Neuronal stem cell (in vitro differentiated cells): ENCODE measurements around the gene COQ9.

Experiments used
- DNase-seq: peaks from one replicate; pipeline ENCODE4 v3.0.0-alpha.2; 2013; ENCODE audit warnings: low spot score
- H2AFZ ChIP-seq: one replicate; pipeline ENCODE4 v1.6.1; 2013; ENCODE audit warnings: mild to moderate bottlenecking, low read length, inconsistent platforms
- H2AK5ac ChIP-seq: 2 replicates; pipeline ENCODE4 v1.6.1; 2013; ENCODE audit warnings: low read depth, mild to moderate bottlenecking, inconsistent platforms, low read length, moderate library complexity, mixed read lengths
- H2BK120ac ChIP-seq: 2 replicates; pipeline ENCODE4 v1.6.1; 2013; ENCODE audit warnings: low read depth, mild to moderate bottlenecking, inconsistent platforms, low read length, moderate library complexity, mixed read lengths
- H2BK12ac ChIP-seq: one replicate; pipeline ENCODE4 v1.6.1; 2013; ENCODE audit warnings: low read length, inconsistent platforms
- H2BK15ac ChIP-seq: 2 replicates; pipeline ENCODE4 v1.6.1; 2013; ENCODE audit warnings: mild to moderate bottlenecking, low read length, inconsistent platforms, mixed read lengths
- H2BK5ac ChIP-seq: one replicate; pipeline ENCODE4 v1.6.1; 2013; ENCODE audit warnings: inconsistent platforms, mild to moderate bottlenecking, low read length, moderate library complexity
- H3K14ac ChIP-seq: one replicate; pipeline ENCODE4 v1.6.1; 2013; ENCODE audit warnings: low read length, inconsistent platforms
- H3K18ac ChIP-seq: 2 replicates; pipeline ENCODE4 v1.6.1; 2013; ENCODE audit warnings: low read length, inconsistent platforms
- H3K23ac ChIP-seq: 2 replicates; pipeline ENCODE4 v1.6.1; 2013; ENCODE audit warnings: low read depth, mild to moderate bottlenecking, mixed read lengths, low read length, inconsistent platforms; ENCODE audit not compliant: poor library complexity
- H3K27ac ChIP-seq: replicated peaks from 3 replicates; pipeline ENCODE4 v1.5.1; 2013; ENCODE audit warnings: low read length, inconsistent platforms
- H3K27me3 ChIP-seq, 3 experiments: 2 replicates each; pipeline ENCODE4 v1.6.1; 2013; ENCODE audit warnings: low read length in 3 of 3, mild to moderate bottlenecking in 2 of 3, inconsistent platforms in 1 of 3, low read depth in 1 of 3, mixed read lengths in 1 of 3, moderate library complexity in 1 of 3; ENCODE audit not compliant: control insufficient read depth in 3 of 3, insufficient read depth in 3 of 3
- H3K36me3 ChIP-seq, 2 donors: replicated peaks in 1 of 2; 2 replicates each; pipeline ENCODE4 v1.6.1; 2013; ENCODE audit warnings: low read length in 2 of 2; ENCODE audit not compliant: control insufficient read depth in 2 of 2, insufficient read depth in 2 of 2
- H3K4ac ChIP-seq: 2 replicates; pipeline ENCODE4 v1.6.1; 2013; ENCODE audit warnings: inconsistent platforms, mild to moderate bottlenecking, low read length, moderate library complexity
- H3K4me1 ChIP-seq, 2 donors: 1 replicate in 1 of 2; 2 replicates in 1 of 2; pipeline ENCODE4 v1.6.1; 2013; ENCODE audit warnings: low read length in 2 of 2, low read depth in 1 of 2; ENCODE audit not compliant: control insufficient read depth in 2 of 2, insufficient read depth in 1 of 2
- H3K4me2 ChIP-seq: one replicate; pipeline ENCODE4 v1.6.1; 2013; ENCODE audit warnings: mild to moderate bottlenecking, low read length, inconsistent platforms; ENCODE audit not compliant: insufficient read depth, poor library complexity, severe bottlenecking
- H3K4me3 ChIP-seq, 2 donors: 2 replicates each; pipeline ENCODE4 v1.5.1; 2013; ENCODE audit warnings: low read length in 2 of 2, mild to moderate bottlenecking in 2 of 2, inconsistent platforms in 1 of 2, moderate library complexity in 1 of 2
- H3K79me1 ChIP-seq: one replicate; pipeline ENCODE4 v1.6.1; 2013; ENCODE audit warnings: low read depth, mild to moderate bottlenecking, inconsistent platforms, low read length, moderate library complexity
- H3K9ac ChIP-seq: one replicate; pipeline ENCODE4 v1.6.1; 2013; ENCODE audit warnings: mild to moderate bottlenecking, low read depth, low read length, inconsistent platforms; ENCODE audit not compliant: poor library complexity
- H3K9me3 ChIP-seq, 2 donors: replicated peaks in 1 of 2; 2 replicates each; pipeline versions ENCODE3 to v1.6.1; 2013; ENCODE audit warnings: low read length in 2 of 2, mild to moderate bottlenecking in 2 of 2, inconsistent platforms in 1 of 2, low read depth in 1 of 2, mixed read lengths in 1 of 2, moderate library complexity in 1 of 2; ENCODE audit not compliant: control insufficient read depth in 2 of 2, insufficient read depth in 1 of 2
- H4K8ac ChIP-seq: one replicate; pipeline ENCODE4 v1.6.1; 2013; ENCODE audit warnings: low read depth, mild to moderate bottlenecking, inconsistent platforms, low read length, moderate library complexity
- H4K91ac ChIP-seq: one replicate; pipeline ENCODE4 v1.6.1; 2013; ENCODE audit warnings: low read length, low read depth, mild to moderate bottlenecking, inconsistent platforms; ENCODE audit not compliant: poor library complexity
- WGBS, 2 donors: extraction: QIAGEN DNeasy Blood & Tissue Kit; methylation state at CpG; one replicate each; pipeline ENCODE4 v1.1.7; 2013; ENCODE audit warnings: missing lambda C conversion rate in 2 of 2, mixed read lengths in 1 of 2; ENCODE audit not compliant: insufficient read length in 2 of 2, insufficient replicate concordance in 1 of 2; ENCODE audit errors: extremely low coverage in 2 of 2; 5-methylcytosine and 5-hydroxymethylcytosine counted together

Gene COQ9

DNA sequence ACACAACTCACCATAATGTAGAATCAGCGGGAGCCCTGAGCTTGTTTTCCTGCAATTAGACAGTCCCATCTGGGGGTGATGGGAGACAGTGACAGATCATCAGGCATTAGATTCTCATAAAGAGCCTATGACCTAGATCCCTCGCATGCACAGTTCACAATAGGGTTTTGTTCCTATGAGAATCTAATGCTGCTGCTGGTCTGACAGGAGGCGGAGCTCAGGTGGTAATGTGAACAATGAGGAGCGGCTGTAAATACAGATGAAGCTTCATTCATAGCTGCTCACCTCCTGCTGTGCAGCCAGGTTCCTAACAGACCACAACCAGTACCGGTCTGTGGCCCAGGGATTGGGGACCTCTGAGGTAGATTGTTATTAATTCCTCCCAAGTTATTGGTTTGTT, 42.0 kb downstream of the COQ9 start:
- no peak overlapping the region for H3K18ac ChIP-seq
- H3K4me3 ChIP-seq: no peak overlapping the region
- no peak overlapping the region for H3K14ac ChIP-seq
- WGBS, 2 donors: no CpG with 5 or more reads among the region's 5 CpGs
- H3K36me3 ChIP-seq: no peaks in the 10 kb centered on the region
- peaks cover 2% of the 10 kb centered on the region for H3K79me1 ChIP-seq
- H2BK120ac ChIP-seq: no peak overlapping the region
- H2BK5ac ChIP-seq: no peak overlapping the region
- no peak overlapping the region for H3K23ac ChIP-seq
- H3K27me3 ChIP-seq: peaks cover 0 to 17% (median 3%) of the 10 kb centered on the region in 3 experiments
- no peak overlapping the region for H3K9ac ChIP-seq
- no peak overlapping the region for H2BK15ac ChIP-seq
- H3K4ac ChIP-seq: no peak overlapping the region
- peaks cover 9 to 15% of the 10 kb centered on the region in 2 donors for H3K4me1 ChIP-seq
- no peak overlapping the region for H2AK5ac ChIP-seq
- H2AFZ ChIP-seq: no peak overlapping the region
- H3K27ac ChIP-seq: no peak overlapping the region
- H3K9me3 ChIP-seq: peaks cover 3 to 7% of the 10 kb centered on the region in 2 donors
- H4K8ac ChIP-seq: no peak overlapping the region
- H2BK12ac ChIP-seq: no peak overlapping the region
- H3K4me2 ChIP-seq: no peak overlapping the region
- no peak overlapping the region for H4K91ac ChIP-seq
- DNase-seq: no peak

DNA sequence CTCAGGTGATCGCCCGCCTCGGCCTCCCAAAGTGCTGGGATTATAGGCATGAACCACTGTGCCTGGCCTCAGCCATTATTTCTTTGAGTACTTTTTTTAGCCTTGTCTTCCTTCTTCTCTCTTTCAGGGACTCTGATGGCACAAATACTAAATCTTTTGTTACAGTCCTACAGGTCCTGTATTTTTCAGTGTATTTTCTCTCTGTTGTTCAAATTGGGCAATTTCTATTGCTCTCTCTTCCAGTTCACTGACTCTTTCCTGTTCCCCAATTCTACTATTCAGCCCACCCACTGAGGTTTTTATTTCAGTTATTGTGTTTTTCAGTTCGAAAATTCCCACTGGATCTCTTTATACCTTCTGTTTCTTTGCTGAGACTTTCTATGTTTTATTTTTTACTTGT, 46.5 kb downstream of the COQ9 start:
- no peak overlapping the region for H4K91ac ChIP-seq
- H3K79me1 ChIP-seq: no peaks in the 10 kb centered on the region
- DNase-seq: no peak
- H3K4me2 ChIP-seq: no peak overlapping the region
- H3K18ac ChIP-seq: no peak overlapping the region
- H2BK15ac ChIP-seq: no peak overlapping the region
- no peak overlapping the region for H2BK5ac ChIP-seq
- H3K4me3 ChIP-seq: no peak overlapping the region
- H3K4ac ChIP-seq: no peak overlapping the region
- no peak overlapping the region for H2AK5ac ChIP-seq
- no peak overlapping the region for H2BK12ac ChIP-seq
- no peak overlapping the region for H3K27ac ChIP-seq
- no peak overlapping the region for H2AFZ ChIP-seq
- H3K4me1 ChIP-seq: peaks cover 0 to 5% of the 10 kb centered on the region in 2 donors
- H3K9me3 ChIP-seq: peaks cover 3 to 7% of the 10 kb centered on the region in 2 donors
- no peak overlapping the region for H3K23ac ChIP-seq
- H3K14ac ChIP-seq: no peak overlapping the region
- WGBS, 2 donors: no CpG with 5 or more reads among the region's 4 CpGs
- H2BK120ac ChIP-seq: no peak overlapping the region
- no peak overlapping the region for H3K9ac ChIP-seq
- no peaks in the 10 kb centered on the region for H3K36me3 ChIP-seq
- peaks cover 0 to 7% (median 0%) of the 10 kb centered on the region in 3 experiments for H3K27me3 ChIP-seq
- H4K8ac ChIP-seq: no peak overlapping the region

DNA sequence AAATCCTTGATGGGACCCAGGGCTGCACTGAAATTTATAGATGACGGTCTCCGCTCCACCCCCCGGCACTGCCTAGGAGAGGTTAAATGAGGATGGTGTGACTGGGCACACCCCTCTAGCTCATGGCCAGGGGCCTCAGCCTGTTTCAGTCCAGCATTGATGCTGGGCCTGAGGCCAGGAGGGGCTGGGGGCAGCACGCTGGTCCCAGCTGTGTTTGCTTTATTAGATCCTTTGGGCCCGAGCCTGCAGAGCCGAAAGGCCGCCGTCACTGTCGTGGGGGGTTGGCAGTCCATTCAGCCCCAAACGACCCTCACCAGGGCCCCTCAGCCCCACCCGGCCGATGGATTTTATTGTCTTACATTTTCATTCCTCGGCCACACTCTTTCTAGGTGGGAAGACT, 49.8 kb downstream of the COQ9 start:
- no peak overlapping the region for H4K91ac ChIP-seq
- H2BK120ac ChIP-seq: no peak overlapping the region
- no peak overlapping the region for H2BK15ac ChIP-seq
- H3K4me3 ChIP-seq: no peak overlapping the region
- WGBS, 2 donors: no CpG with 5 or more reads among the region's 13 CpGs
- no peak overlapping the region for H2AFZ ChIP-seq
- no peak overlapping the region for H3K23ac ChIP-seq
- no peak overlapping the region for H2BK5ac ChIP-seq
- peak overlapping the region; percentile 73 for H3K18ac ChIP-seq
- H3K36me3 ChIP-seq: no peaks in the 10 kb centered on the region
- H3K4ac ChIP-seq: no peak overlapping the region
- H3K27me3 ChIP-seq: peaks cover 0 to 14% (median 0%) of the 10 kb centered on the region in 3 experiments
- peaks cover 2 to 5% of the 10 kb centered on the region in 2 donors for H3K4me1 ChIP-seq
- H3K9ac ChIP-seq: no peak overlapping the region
- no peaks in the 10 kb centered on the region for H3K79me1 ChIP-seq
- no peaks in the 10 kb centered on the region for H3K9me3 ChIP-seq
- no peak overlapping the region for H2BK12ac ChIP-seq
- no peak overlapping the region for H3K4me2 ChIP-seq
- H4K8ac ChIP-seq: no peak overlapping the region
- no peak overlapping the region for H2AK5ac ChIP-seq
- H3K14ac ChIP-seq: no peak overlapping the region
- H3K27ac ChIP-seq: no peak overlapping the region
- DNase-seq: no peak

DNA sequence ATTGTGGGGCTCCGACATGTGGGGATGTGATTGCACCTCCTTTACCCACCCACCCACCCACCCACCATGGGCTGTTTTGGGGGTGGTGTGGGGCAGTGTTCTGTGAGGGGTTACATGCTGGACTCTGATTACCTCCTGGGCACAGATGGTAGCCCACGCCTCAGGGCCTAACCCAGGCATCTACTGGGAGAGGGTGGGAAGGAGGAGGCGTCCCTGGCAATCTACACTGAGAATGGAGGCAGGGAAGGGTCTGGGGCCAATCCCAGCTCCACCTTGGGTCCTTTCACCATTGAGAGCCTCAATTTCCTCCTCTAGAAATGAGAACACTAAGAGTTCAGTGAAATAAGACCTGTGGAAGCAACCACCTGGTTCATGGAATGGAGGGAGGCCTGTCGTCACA, 50.8 kb downstream of the COQ9 start:
- Histone ChIP-seq H3K27ac (no peak overlapping the region), H2AFZ (no peak overlapping the region), H3K14ac (no peak overlapping the region), H3K23ac (no peak overlapping the region), H3K9ac (no peak overlapping the region), H3K4me1 (peaks cover 2 to 5% of the 10 kb centered on the region in 2 donors), H3K18ac (no peak overlapping the region), H3K27me3 (peaks cover 0 to 18% (median 0%) of the 10 kb centered on the region in 3 experiments), H3K79me1 (no peaks in the 10 kb centered on the region), H3K36me3 (no peaks in the 10 kb centered on the region), H2BK120ac (no peak overlapping the region), H3K4me2 (no peak overlapping the region), H2AK5ac (no peak overlapping the region), H3K4ac (no peak overlapping the region), H4K91ac (no peak overlapping the region), H3K9me3 (no peaks in the 10 kb centered on the region), H2BK12ac (no peak overlapping the region), H2BK15ac (no peak overlapping the region), H2BK5ac (no peak overlapping the region), H4K8ac (no peak overlapping the region), H3K4me3 (no peak overlapping the region)
- no CpG with 5 or more reads among the region's 4 CpGs for WGBS, 2 donors
- DNase-seq: no peak
